ENCODE data around the gene KLHDC10.
"Not testable (repeated sequence)": the region's sequence is repeated elsewhere in the genome, so short reads cannot be mapped to it uniquely, and the experiment has no call there.

KLHDC10 gene

GRCh38 chr7:130142654-130143333 is 72.5 kb downstream of the KLHDC10 start:
- DNase-seq (ENCODE audit: low read depth): no peak

GRCh38 chr7:130143334-130143732 is 73.0 kb downstream of the KLHDC10 start:
- DNase-seq (ENCODE audit: low read depth): no peak

- no peak for DNase-seq (ENCODE audit: low read depth)
Observed at GRCh38 chr7:130143986-130144311, 73.6 kb downstream of the KLHDC10 start.

- no peak for DNase-seq (ENCODE audit: low read depth)
Observed at GRCh38 chr7:130144312-130145171, 74.2 kb downstream of the KLHDC10 start.

- DNase-seq (ENCODE audit: low read depth): no peak
Observed at GRCh38 chr7:130145424-130146100, 75.2 kb downstream of the KLHDC10 start.

GRCh38 chr7:130146142-130146541 is 75.8 kb downstream of the KLHDC10 start:
- not testable (repeated sequence) for DNase-seq (ENCODE audit: low read depth)

- no peak for DNase-seq (ENCODE audit: low read depth)
Observed at GRCh38 chr7:130146693-130147405, 76.5 kb downstream of the KLHDC10 start.

- DNase-seq (ENCODE audit: low read depth): no peak
Observed at GRCh38 chr7:130147710-130148325, 77.5 kb downstream of the KLHDC10 start.

GRCh38 chr7:130148561-130148960 is 78.2 kb downstream of the KLHDC10 start:
- DNase-seq (ENCODE audit: low read depth): no peak

- no peak for DNase-seq (ENCODE audit: low read depth)
Observed at GRCh38 chr7:130149281-130150139, 79.2 kb downstream of the KLHDC10 start.

- no peak for DNase-seq (ENCODE audit: low read depth)
Observed at GRCh38 chr7:130150587-130150986, 80.3 kb downstream of the KLHDC10 start.

GRCh38 chr7:130151591-130152492 is 81.5 kb downstream of the KLHDC10 start:
- DNase-seq (ENCODE audit: low read depth): peak; percentile 24

- no peak for DNase-seq (ENCODE audit: low read depth)
Observed at GRCh38 chr7:130152493-130153210, 82.3 kb downstream of the KLHDC10 start.

- DNase-seq (ENCODE audit: low read depth): no peak
Observed at GRCh38 chr7:130153211-130153908, 83.0 kb downstream of the KLHDC10 start.

GRCh38 chr7:130154131-130154500 is 83.8 kb downstream of the KLHDC10 start:
- DNase-seq (ENCODE audit: low read depth): no peak

- DNase-seq (ENCODE audit: low read depth): no peak
Observed at GRCh38 chr7:130154501-130155317, 84.4 kb downstream of the KLHDC10 start.

- no peak for DNase-seq (ENCODE audit: low read depth)
Observed at GRCh38 chr7:130156140-130156539, 85.8 kb downstream of the KLHDC10 start.

- no peak for DNase-seq (ENCODE audit: low read depth)
Observed at GRCh38 chr7:130157700-130158099, 87.4 kb downstream of the KLHDC10 start.
